Neural crest cell (in vitro differentiated cells): ENCODE results near the gene SS18L1. TPM values are rescaled to one million over a fixed set of nuclear protein-coding genes. Genes with fewer than 3 reads are reported as not detected.

ENCODE experiments used
- DNase-seq: peaks from one replicate; pipeline ENCODE4 v3.0.0; 2021; ENCODE audit warnings: low read depth, mixed read lengths, low spot score
- H3K27ac Mint-ChIP-seq: one replicate; pipeline ENCODE4 v1.8.0; 2021; ENCODE audit warnings: mild to moderate bottlenecking, mixed read lengths; ENCODE audit not compliant: unreplicated experiment
- H3K27me3 Mint-ChIP-seq: 2 replicates; pipeline ENCODE4 v1.8.0; 2021; ENCODE audit warnings: low read depth, mild to moderate bottlenecking, mixed read lengths
- H3K36me3 Mint-ChIP-seq: 2 replicates; pipeline ENCODE4 v1.8.0; 2021; ENCODE audit warnings: low read depth, mild to moderate bottlenecking, mixed read lengths
- H3K4me1 Mint-ChIP-seq: 2 replicates; pipeline ENCODE4 v1.8.0; 2021; ENCODE audit warnings: mixed read lengths
- H3K4me3 Mint-ChIP-seq: one replicate; pipeline ENCODE4 v1.8.0; 2021; ENCODE audit warnings: mild to moderate bottlenecking, mixed read lengths
- H3K9me3 Mint-ChIP-seq: 2 replicates; pipeline ENCODE4 v1.8.0; 2021; ENCODE audit warnings: mixed read lengths
- total RNA-seq: library from RNA; stranded (reverse); gene quantifications from 2 replicates; pipeline ENCODE4 v1.2.1, GENCODE V29; 2021
- TF ChIP-seq, protein P1 (sequence below): fragments of 200-600 bp; sonication (generic); conservative IDR thresholded peaks from 2 replicates; pipeline ENCODE4 v1.5.0; 2021; ENCODE audit warnings: antibody characterized with exemption, mild to moderate bottlenecking

Gene SS18L1
- total RNA-seq, 1 donor from 2014 or later: 30.0 TPM

DNA sequence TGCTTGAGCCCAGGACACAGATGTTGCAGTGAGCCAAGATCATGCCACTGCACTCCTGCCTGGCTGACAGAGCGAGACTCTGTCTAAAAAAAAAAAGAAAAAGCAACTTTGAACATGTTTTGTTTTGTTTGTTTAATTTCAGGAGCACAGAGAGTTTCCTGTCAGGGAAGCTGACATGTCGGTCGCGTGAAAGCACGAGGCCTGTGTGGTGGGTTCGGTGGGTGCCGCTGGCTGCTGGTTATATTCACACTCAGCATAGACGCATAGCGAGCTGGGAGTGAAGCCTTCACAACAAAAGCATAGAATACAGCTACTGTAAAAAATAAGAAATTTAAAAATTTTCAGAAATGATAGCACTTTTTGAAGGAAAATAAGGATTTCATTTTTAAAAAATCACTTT is 53.7 kb downstream of the SS18L1 start:
- Mint-ChIP-seq H3K36me3 (peaks cover 15% of the 10 kb centered on the region), H3K9me3 (no peaks in the 10 kb centered on the region), H3K4me1 (peaks cover 8% of the 10 kb centered on the region), H3K4me3 (no peak overlapping the region), H3K27ac (no peak overlapping the region), H3K27me3 (no peaks in the 10 kb centered on the region)
- no peak for DNase-seq
- TF ChIP-seq, protein P1, sequence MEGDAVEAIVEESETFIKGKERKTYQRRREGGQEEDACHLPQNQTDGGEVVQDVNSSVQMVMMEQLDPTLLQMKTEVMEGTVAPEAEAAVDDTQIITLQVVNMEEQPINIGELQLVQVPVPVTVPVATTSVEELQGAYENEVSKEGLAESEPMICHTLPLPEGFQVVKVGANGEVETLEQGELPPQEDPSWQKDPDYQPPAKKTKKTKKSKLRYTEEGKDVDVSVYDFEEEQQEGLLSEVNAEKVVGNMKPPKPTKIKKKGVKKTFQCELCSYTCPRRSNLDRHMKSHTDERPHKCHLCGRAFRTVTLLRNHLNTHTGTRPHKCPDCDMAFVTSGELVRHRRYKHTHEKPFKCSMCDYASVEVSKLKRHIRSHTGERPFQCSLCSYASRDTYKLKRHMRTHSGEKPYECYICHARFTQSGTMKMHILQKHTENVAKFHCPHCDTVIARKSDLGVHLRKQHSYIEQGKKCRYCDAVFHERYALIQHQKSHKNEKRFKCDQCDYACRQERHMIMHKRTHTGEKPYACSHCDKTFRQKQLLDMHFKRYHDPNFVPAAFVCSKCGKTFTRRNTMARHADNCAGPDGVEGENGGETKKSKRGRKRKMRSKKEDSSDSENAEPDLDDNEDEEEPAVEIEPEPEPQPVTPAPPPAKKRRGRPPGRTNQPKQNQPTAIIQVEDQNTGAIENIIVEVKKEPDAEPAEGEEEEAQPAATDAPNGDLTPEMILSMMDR: no peak

DNA sequence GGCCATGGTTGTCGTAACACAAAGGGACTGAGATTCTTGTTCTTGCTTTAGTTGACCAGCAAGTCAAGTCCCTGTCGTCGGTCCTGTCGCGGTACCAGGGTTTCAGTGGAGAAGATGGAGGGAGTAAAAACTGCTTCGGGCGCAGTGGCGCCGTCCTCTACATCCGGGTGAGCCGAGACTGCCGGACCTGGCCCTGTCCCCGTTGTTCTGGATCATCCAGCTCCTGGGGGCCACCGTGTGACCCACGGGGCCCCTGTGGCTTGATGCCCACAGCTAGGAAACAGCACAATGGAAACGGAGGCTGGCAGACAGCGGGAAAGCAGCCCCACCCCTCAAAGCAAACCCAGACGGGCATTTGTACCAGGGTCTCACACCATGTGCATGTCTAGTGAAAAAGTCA is 54.2 kb downstream of the SS18L1 start:
- Mint-ChIP-seq H3K4me3 (no peak overlapping the region), H3K36me3 (peaks cover 15% of the 10 kb centered on the region), H3K9me3 (no peaks in the 10 kb centered on the region), H3K27ac (peak overlapping the region; percentile 29), H3K27me3 (no peaks in the 10 kb centered on the region), H3K4me1 (peaks cover 8% of the 10 kb centered on the region)
- DNase-seq: no peak
- TF ChIP-seq, protein P1: no peak

DNA sequence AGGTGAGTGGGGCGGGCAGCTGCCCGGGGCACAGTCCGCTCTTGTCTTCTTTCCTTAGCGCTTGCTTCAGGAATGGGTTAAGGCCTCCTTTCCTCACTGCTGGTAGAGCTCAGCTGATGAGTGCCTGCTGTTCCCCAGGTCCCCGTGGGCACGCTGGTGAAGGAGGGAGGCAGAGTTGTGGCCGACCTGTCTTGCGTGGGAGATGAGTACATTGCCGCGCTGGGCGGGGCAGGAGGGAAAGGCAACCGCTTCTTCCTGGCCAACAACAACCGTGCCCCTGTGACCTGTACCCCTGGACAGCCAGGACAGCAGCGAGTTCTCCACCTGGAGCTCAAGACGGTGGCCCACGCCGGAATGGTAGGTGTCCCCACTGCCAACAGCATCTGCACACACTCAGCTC is 54.9 kb downstream of the SS18L1 start:
- H3K4me1 Mint-ChIP-seq: peaks cover 8% of the 10 kb centered on the region
- DNase-seq: no peak
- TF ChIP-seq, protein P1: no peak
- H3K27ac Mint-ChIP-seq: no peak overlapping the region
- H3K4me3 Mint-ChIP-seq: no peak overlapping the region
- no peaks in the 10 kb centered on the region for H3K27me3 Mint-ChIP-seq
- no peaks in the 10 kb centered on the region for H3K9me3 Mint-ChIP-seq
- H3K36me3 Mint-ChIP-seq: peaks cover 15% of the 10 kb centered on the region

DNA sequence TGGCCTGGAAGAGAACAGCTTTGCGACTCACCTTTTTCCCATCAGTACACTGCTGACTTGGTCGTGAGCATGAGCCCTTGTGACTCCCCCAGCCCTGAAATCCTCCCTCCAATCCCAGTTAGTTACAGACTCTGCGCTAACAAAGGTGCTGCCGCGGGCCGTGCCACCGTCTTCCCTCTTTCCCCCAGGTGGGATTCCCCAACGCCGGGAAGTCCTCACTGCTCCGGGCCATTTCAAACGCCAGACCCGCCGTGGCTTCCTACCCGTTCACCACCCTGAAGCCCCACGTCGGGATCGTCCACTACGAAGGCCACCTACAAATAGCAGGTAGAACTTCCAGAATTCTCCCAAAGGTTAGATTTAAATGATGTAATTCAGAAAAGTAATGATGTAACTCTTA is 55.4 kb downstream of the SS18L1 start:
- Mint-ChIP-seq H3K4me3 (no peak overlapping the region), H3K36me3 (peaks cover 15% of the 10 kb centered on the region), H3K4me1 (peaks cover 8% of the 10 kb centered on the region), H3K27me3 (no peaks in the 10 kb centered on the region), H3K9me3 (no peaks in the 10 kb centered on the region), H3K27ac (no peak overlapping the region)
- TF ChIP-seq, protein P1: no peak
- DNase-seq: no peak

DNA sequence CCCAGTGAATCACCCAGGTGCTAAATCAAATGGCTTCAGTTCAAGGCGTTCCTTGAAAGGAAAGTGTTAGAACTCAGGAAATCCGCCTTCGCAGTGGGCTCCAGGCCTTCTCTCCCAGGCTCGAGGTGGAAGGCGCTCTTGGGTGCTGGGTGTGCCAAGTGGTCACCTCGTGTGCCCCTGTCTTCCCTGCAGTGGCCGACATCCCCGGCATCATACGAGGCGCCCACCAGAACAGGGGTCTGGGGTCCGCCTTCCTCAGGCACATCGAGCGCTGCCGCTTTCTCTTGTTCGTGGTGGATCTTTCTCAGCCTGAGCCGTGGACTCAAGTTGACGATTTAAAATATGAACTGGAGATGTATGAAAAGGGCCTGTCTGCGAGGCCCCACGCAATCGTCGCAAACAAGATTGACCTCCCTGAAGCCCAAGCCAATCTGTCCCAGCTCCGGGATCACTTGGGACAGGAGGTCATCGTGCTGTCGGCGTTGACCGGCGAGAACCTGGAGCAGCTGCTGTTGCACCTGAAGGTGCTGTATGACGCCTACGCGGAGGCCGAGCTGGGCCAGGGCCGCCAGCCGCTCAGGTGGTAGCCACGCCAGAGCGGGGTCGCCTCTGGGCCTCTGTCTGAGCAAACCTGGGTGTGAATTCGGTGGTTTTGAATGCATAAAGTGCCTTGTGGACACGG is 57.1 kb downstream of the SS18L1 start:
- no peak overlapping the region for H3K4me3 Mint-ChIP-seq
- no peak for DNase-seq
- peaks cover 8% of the 10 kb centered on the region for H3K4me1 Mint-ChIP-seq
- H3K9me3 Mint-ChIP-seq: no peaks in the 10 kb centered on the region
- no peaks in the 10 kb centered on the region for H3K27me3 Mint-ChIP-seq
- peaks cover 15% of the 10 kb centered on the region for H3K36me3 Mint-ChIP-seq
- no peak overlapping the region for H3K27ac Mint-ChIP-seq
- TF ChIP-seq, protein P1: no peak
